WTC11 (cell line): ENCODE data around the gene ESRRA. TPM values are rescaled to one million over a fixed set of nuclear protein-coding genes. Genes with fewer than 3 reads are reported as not detected.

ENCODE experiments used
- ATAC-seq: fragments of 200-7000 bp; cut with Tn5 transposase; 2 replicates; pipeline ENCODE4 v1.10.0; 2021; ENCODE audit warnings: mild to moderate bottlenecking, moderate library complexity
- CTCF ChIA-PET: fragments of 300-600 bp; sonication (Branson Sonifier 250); formaldehyde crosslinking; loops from one replicate; lab custom pipeline; 2021; ENCODE audit warnings: antibody characterized with exemption; lab: Charles Lee
- POLR2A ChIA-PET: fragments of 350-600 bp; sonication (Branson Sonifier 250); formaldehyde crosslinking; loops from one replicate; lab custom pipeline; 2021; ENCODE audit warnings: antibody characterized with exemption; lab: Charles Lee
- DNase-seq: peaks from one replicate; pipeline ENCODE4 v3.0.0; 2021; ENCODE audit warnings: low spot score
- H3K27ac Mint-ChIP-seq: 2 replicates; pipeline ENCODE4 v1.8.0; 2021; ENCODE audit warnings: mixed read lengths
- H3K27me3 Mint-ChIP-seq: 2 replicates; pipeline ENCODE4 v1.8.0; 2021; ENCODE audit warnings: low read depth, mild to moderate bottlenecking, moderate library complexity, mixed read lengths
- H3K36me3 Mint-ChIP-seq: 2 replicates; pipeline ENCODE4 v1.8.0; 2021; ENCODE audit warnings: mixed read lengths
- H3K4me1 Mint-ChIP-seq: 2 replicates; pipeline ENCODE4 v1.8.0; 2022; ENCODE audit warnings: mixed read lengths
- H3K4me3 Mint-ChIP-seq: 2 replicates; pipeline ENCODE4 v1.8.0; 2021; ENCODE audit warnings: mild to moderate bottlenecking, moderate library complexity, mixed read lengths
- H3K9me3 Mint-ChIP-seq: 2 replicates; pipeline ENCODE4 v1.8.0; 2021; ENCODE audit warnings: mixed read lengths
- CBFB ChIP-seq: sonication (generic); formaldehyde crosslinking; IDR thresholded peaks from 2 replicates; pipeline ENCODE4 v1.8.1; 2022; ENCODE audit warnings: mild to moderate bottlenecking, low read depth, missing genetic modification reagents
- ETV6 ChIP-seq: sonication (generic); formaldehyde crosslinking; IDR thresholded peaks from 2 replicates; pipeline ENCODE4 v1.8.1; 2022; ENCODE audit warnings: mild to moderate bottlenecking, missing genetic modification reagents
- RELA ChIP-seq: sonication (generic); formaldehyde crosslinking; IDR thresholded peaks from 2 replicates; pipeline ENCODE4 v1.8.1; 2022; ENCODE audit warnings: missing genetic modification reagents, mild to moderate bottlenecking, borderline replicate concordance
- RORB ChIP-seq: fragments of 250-450 bp; sonication (Bioruptor Pico); IDR thresholded peaks from 2 replicates; pipeline ENCODE4 v1.9.0; 2021; ENCODE audit warnings: mild to moderate bottlenecking
- SMAD3 ChIP-seq: sonication (generic); formaldehyde crosslinking; IDR thresholded peaks from 2 replicates; pipeline ENCODE4 v1.8.0; 2022; ENCODE audit warnings: missing genetic modification reagents, mild to moderate bottlenecking, borderline replicate concordance
- SMAD4 ChIP-seq: sonication (generic); formaldehyde crosslinking; IDR thresholded peaks from 2 replicates; pipeline ENCODE4 v1.8.0; 2022; ENCODE audit warnings: mild to moderate bottlenecking, missing genetic modification reagents
- SOX15 ChIP-seq: fragments of 250-450 bp; sonication (Bioruptor Pico); IDR thresholded peaks from 2 replicates; pipeline ENCODE4 v1.9.0; 2021; ENCODE audit warnings: mild to moderate bottlenecking
- TEAD1 ChIP-seq: sonication (generic); formaldehyde crosslinking; IDR thresholded peaks from 2 replicates; pipeline ENCODE4 v1.8.0; 2022; ENCODE audit warnings: mild to moderate bottlenecking, missing genetic modification reagents
- ZNF121 ChIP-seq: sonication (generic); formaldehyde crosslinking; IDR thresholded peaks from 2 replicates; pipeline ENCODE4 v1.8.0; 2023; ENCODE audit warnings: missing genetic modification reagents
- ZNF423 ChIP-seq: fragments of 250-450 bp; sonication (Bioruptor Pico); IDR thresholded peaks from 2 replicates; pipeline ENCODE4 v2.1.2; 2022; ENCODE audit warnings: mild to moderate bottlenecking, moderate library complexity
- ZNF671 ChIP-seq: fragments of 250-450 bp; sonication (Bioruptor Pico); IDR thresholded peaks from 2 replicates; pipeline ENCODE4 v1.8.0; 2021; ENCODE audit warnings: mild to moderate bottlenecking
- total RNA-seq: library from RNA; stranded (reverse); gene quantifications from 3 replicates; pipeline ENCODE4 v1.2.3, GENCODE V29; 2021
- TF ChIP-seq, protein P1 (sequence below): sonication (generic); formaldehyde crosslinking; IDR thresholded peaks from 2 replicates; pipeline ENCODE4 v1.8.1; 2022; ENCODE audit warnings: low read depth, missing genetic modification reagents, borderline replicate concordance
- TF ChIP-seq, protein P2 (sequence below): sonication (generic); formaldehyde crosslinking; IDR thresholded peaks from 2 replicates; pipeline ENCODE4 v1.8.0; 2022; ENCODE audit warnings: mild to moderate bottlenecking, missing genetic modification reagents
- TF ChIP-seq, protein P3 (sequence below): sonication (generic); formaldehyde crosslinking; conservative IDR thresholded peaks from 2 replicates; pipeline ENCODE4 v1.8.1; 2023; ENCODE audit warnings: mild to moderate bottlenecking, low read depth, missing genetic modification reagents, moderate library complexity
- TF ChIP-seq, protein P4 (sequence below): fragments of 250-450 bp; sonication (Bioruptor Pico); conservative IDR thresholded peaks from 2 replicates; pipeline ENCODE4 v1.9.0; 2021; ENCODE audit warnings: mild to moderate bottlenecking
- TF ChIP-seq, protein P5 (sequence below): sonication (generic); formaldehyde crosslinking; IDR thresholded peaks from 2 replicates; pipeline ENCODE4 v1.8.1; 2022; ENCODE audit warnings: mild to moderate bottlenecking, missing genetic modification reagents, moderate library complexity, borderline replicate concordance

ESRRA gene
- total RNA-seq, 1 experiment from 2014 or later, result 81.9 TPM

DNA sequence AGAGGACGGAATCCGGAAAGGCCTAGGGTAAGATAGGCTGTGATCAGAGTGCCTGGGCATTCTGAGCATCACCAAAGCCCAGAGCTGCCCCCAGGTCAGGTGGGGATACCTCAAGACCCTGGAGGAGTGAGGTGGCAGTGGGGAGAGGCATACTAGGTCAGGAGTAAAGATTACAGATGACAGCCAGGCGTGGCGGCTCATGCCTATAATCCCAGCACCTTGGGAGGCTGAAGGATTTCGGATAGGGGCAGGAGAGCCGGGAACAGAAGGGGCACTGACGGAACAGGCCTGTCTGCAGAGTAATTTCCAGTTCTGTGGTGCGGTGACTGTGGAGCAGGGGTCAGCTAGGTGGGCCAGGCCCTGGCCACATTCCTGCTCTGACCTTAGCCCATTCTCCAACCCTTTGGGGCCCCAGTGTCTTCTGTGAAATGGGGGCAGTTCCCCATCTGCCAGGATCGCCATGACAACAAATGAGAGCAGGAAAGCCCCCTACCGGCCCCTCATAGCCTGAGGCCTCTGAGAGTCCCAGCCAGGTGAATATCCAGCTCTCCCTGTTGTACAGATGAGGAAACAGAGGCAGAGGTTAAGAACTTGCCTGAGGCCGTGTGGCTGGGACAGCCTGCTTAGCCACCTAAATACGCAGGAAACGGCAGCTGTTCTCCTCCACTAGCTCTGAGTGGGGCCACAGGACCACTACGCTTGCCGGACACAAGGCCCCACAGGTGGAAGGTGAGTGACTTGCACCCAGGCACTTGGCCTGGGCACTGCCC is 30.1 kb upstream of the ESRRA start:
- Mint-ChIP-seq H3K4me3 (no peak overlapping the region), H3K4me1 (peaks cover 23% of the 10 kb centered on the region), H3K27me3 (no peaks in the 10 kb centered on the region), H3K36me3 (no peaks in the 10 kb centered on the region), H3K9me3 (no peaks in the 10 kb centered on the region), H3K27ac (0 out of 2 replicates have a peak overlapping the region, but pooled peaks have one; percentile 25)
- ATAC-seq (peak; percentile 8; the same call in 1 of the 2 replicates), DNase-seq (no peak)
- TF ChIP-seq SOX15 (CRISPR knock-in tag), result no peak
- TF ChIP-seq, protein P1, sequence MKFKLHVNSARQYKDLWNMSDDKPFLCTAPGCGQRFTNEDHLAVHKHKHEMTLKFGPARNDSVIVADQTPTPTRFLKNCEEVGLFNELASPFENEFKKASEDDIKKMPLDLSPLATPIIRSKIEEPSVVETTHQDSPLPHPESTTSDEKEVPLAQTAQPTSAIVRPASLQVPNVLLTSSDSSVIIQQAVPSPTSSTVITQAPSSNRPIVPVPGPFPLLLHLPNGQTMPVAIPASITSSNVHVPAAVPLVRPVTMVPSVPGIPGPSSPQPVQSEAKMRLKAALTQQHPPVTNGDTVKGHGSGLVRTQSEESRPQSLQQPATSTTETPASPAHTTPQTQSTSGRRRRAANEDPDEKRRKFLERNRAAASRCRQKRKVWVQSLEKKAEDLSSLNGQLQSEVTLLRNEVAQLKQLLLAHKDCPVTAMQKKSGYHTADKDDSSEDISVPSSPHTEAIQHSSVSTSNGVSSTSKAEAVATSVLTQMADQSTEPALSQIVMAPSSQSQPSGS (CRISPR knock-in tag), result no peak
- POLR2A ChIA-PET, result interaction anchor here (1.0 kb wide), 1 partner anchor 29 kb away, joined by 5 read pairs; no protein-coding TSS in a partner anchor
- CTCF ChIA-PET, result interaction anchor here (0.6 to 4.0 kb wide), 7 partner anchors 24 to 488 kb away, joined by 4 to 24 read pairs (median 6); partner anchors contain the start of genes CATSPERZ and PLCB3

DNA sequence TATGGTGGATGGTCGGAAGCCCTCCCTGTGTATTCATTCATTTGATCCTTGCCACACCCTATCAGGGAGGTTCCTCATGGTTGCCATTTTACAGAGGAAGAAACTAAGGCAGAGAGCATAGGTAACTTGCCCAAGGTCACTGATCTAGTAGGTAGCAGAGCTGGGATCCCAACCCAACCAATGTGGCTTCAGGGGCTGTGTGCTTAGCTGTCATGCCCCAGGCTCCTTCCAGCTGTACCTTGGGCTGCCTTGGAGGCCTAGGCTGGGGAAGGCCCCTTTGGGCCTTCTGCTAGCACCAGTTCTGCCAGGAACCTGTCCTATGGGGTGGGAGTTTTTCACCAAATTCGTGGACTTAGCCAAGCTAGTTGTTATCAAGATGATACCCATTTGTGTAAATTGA is 29.5 kb upstream of the ESRRA start:
- H3K4me3 Mint-ChIP-seq, result no peak overlapping the region
- TF ChIP-seq ZNF671 (CRISPR knock-in tag) (no peak), ETV6 (CRISPR knock-in tag) (no peak), ZNF121 (CRISPR knock-in tag) (no peak), SMAD4 (no peak)
- TF ChIP-seq, protein P2, sequence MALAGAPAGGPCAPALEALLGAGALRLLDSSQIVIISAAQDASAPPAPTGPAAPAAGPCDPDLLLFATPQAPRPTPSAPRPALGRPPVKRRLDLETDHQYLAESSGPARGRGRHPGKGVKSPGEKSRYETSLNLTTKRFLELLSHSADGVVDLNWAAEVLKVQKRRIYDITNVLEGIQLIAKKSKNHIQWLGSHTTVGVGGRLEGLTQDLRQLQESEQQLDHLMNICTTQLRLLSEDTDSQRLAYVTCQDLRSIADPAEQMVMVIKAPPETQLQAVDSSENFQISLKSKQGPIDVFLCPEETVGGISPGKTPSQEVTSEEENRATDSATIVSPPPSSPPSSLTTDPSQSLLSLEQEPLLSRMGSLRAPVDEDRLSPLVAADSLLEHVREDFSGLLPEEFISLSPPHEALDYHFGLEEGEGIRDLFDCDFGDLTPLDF (CRISPR knock-in tag), result no peak
- TF ChIP-seq, protein P3, sequence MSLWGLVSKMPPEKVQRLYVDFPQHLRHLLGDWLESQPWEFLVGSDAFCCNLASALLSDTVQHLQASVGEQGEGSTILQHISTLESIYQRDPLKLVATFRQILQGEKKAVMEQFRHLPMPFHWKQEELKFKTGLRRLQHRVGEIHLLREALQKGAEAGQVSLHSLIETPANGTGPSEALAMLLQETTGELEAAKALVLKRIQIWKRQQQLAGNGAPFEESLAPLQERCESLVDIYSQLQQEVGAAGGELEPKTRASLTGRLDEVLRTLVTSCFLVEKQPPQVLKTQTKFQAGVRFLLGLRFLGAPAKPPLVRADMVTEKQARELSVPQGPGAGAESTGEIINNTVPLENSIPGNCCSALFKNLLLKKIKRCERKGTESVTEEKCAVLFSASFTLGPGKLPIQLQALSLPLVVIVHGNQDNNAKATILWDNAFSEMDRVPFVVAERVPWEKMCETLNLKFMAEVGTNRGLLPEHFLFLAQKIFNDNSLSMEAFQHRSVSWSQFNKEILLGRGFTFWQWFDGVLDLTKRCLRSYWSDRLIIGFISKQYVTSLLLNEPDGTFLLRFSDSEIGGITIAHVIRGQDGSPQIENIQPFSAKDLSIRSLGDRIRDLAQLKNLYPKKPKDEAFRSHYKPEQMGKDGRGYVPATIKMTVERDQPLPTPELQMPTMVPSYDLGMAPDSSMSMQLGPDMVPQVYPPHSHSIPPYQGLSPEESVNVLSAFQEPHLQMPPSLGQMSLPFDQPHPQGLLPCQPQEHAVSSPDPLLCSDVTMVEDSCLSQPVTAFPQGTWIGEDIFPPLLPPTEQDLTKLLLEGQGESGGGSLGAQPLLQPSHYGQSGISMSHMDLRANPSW (CRISPR knock-in tag), result no peak
- TF ChIP-seq, protein P4, sequence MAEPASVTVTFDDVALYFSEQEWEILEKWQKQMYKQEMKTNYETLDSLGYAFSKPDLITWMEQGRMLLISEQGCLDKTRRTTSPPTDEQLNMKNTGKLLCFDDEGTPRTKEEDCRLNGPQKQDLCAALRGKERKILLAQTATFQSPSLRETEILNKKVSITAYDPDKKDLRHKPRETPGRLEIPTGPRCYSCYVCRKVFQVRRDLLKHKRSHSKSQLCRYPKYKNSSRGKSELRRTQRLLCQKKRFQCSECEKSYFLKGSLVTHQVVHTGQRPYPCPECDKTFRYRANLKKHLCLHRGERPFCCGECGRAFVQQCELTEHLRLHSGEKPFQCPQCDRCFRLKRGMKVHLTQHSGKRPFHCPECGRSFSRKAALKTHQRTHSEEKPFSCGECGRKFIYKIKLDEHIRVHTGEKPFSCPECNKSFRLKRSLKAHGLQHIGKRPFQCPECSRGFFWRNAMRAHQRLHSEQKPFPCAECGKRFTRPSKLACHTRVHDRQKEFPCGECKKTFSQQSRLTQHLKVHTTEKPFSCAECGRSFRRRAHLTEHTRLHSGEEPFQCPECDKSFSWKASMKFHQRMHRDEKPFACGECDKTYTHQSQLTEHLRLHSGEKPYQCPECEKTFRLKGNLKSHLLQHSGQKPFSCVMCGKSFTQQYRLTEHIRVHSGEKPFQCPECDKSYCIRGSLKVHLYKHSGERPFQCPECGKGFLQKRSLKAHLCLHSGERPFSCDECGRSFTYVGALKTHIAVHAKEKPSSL (CRISPR knock-in tag), result no peak
- TF ChIP-seq, all 79 proteins: peak for 0
- ChIA-PET POLR2A (interaction anchor here (0.5 kb wide), 1 partner anchor 99 kb away, joined by 10 read pairs; no protein-coding TSS in a partner anchor), CTCF (interaction anchor here (1.1 to 4.0 kb wide), 5 partner anchors 24 to 72 kb away, joined by 5 to 24 read pairs (median 7); partner anchors contain the start of genes CATSPERZ and PLCB3)
- 0 out of 2 replicates have a peak overlapping the region, but pooled peaks have one; percentile 21 for H3K27ac Mint-ChIP-seq
- H3K27me3 Mint-ChIP-seq, result no peaks in the 10 kb centered on the region
- peaks cover 23% of the 10 kb centered on the region for H3K4me1 Mint-ChIP-seq
- no peaks in the 10 kb centered on the region for H3K9me3 Mint-ChIP-seq
- no peak for ATAC-seq
- no peak for DNase-seq
- no peaks in the 10 kb centered on the region for H3K36me3 Mint-ChIP-seq

DNA sequence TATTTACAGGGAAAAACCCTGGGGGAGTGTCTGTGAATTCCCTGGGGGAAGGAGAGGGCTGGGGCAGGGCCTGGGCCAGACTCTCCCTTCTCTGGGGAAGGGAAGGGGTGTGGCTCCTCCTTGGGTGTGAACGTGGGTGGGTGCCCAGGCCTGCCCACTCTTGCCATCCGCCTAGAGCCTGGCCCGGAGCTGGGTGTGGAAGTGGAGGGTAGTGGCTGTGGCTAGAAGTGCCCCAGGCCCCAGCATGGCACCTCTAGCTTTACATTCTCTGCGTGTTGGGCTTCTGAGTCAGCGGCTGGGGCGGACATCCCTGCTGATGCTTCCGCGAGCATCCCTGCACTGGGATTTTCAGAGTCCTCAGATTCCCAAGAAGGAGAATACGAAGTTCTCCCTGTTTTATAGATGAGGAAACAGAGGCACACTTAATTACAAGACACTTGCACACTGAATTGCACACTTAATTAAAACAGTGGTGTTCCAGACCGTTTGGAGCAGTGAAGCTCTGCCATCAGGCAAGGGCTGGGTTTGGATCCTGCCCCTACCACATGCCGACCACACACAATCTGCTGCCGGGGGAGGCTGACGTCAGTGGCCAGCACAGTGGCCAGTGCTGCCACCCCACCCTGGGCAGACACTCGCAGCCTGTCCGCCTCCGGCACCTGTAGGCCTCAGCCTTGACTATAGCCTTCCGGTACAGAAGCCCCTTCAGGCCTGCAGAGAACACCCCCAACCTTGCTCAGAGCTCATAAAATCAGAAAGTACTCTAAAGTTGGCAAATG is 28.5 kb upstream of the ESRRA start:
- CTCF ChIA-PET, result interaction anchor here (0.7 to 4.0 kb wide), 6 partner anchors 24 to 78 kb away, joined by 3 to 24 read pairs (median 6); partner anchors contain the start of genes CATSPERZ and PLCB3
- POLR2A ChIA-PET, result interaction anchor here (0.5 to 0.6 kb wide), 2 partner anchors 25 to 100 kb away, joined by 3 to 10 read pairs; no protein-coding TSS in a partner anchor
- TF ChIP-seq, protein P3 (CRISPR knock-in tag), result no peak
- no peak for TF ChIP-seq SMAD3 (CRISPR knock-in tag)
- TF ChIP-seq CBFB (CRISPR knock-in tag), result no peak
- no peak for TF ChIP-seq TEAD1 (CRISPR knock-in tag)
- TF ChIP-seq RORB (CRISPR knock-in tag), result no peak
- no peak for TF ChIP-seq RELA (CRISPR knock-in tag)
- no peak for TF ChIP-seq ZNF121 (CRISPR knock-in tag)
- TF ChIP-seq, protein P5, sequence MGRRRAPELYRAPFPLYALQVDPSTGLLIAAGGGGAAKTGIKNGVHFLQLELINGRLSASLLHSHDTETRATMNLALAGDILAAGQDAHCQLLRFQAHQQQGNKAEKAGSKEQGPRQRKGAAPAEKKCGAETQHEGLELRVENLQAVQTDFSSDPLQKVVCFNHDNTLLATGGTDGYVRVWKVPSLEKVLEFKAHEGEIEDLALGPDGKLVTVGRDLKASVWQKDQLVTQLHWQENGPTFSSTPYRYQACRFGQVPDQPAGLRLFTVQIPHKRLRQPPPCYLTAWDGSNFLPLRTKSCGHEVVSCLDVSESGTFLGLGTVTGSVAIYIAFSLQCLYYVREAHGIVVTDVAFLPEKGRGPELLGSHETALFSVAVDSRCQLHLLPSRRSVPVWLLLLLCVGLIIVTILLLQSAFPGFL, result no peak
- no peak for TF ChIP-seq ETV6 (CRISPR knock-in tag)
- TF ChIP-seq ZNF423 (CRISPR knock-in tag), result no peak

More for the DNA sequence above, 28.5 kb upstream of the ESRRA start:
- Mint-ChIP-seq H3K27me3 (no peaks in the 10 kb centered on the region), H3K4me3 (no peak overlapping the region), H3K4me1 (peaks cover 21% of the 10 kb centered on the region), H3K9me3 (no peaks in the 10 kb centered on the region), H3K27ac (no peak overlapping the region), H3K36me3 (peaks cover 6% of the 10 kb centered on the region)
- DNase-seq (no peak), ATAC-seq (no peak)
